ENCODE measurements around the gene TRPC1. TPM values are rescaled to one million over a fixed set of nuclear protein-coding genes. Genes with fewer than 3 reads are reported as not detected.
A peak's percentile ranks its signal among the peaks of the same experiment; 100 is the strongest.

TRPC1 gene
- total RNA-seq, 6 experiments from 2014 or later = 8.9 to 14.6 (median 11.1) TPM

GRCh38 chr3:142837526-142837925, 113.7 kb downstream of the TRPC1 start:
- DNase-seq = no peak
- Mint-ChIP-seq H3K27ac (no peak overlapping the region), H3K4me3 (no peak overlapping the region), H3K27me3 (ENCODE audit: insufficient read depth) (peaks cover 32% of the 10 kb centered on the region), H3K36me3 (ENCODE audit: low read depth) (no peaks in the 10 kb centered on the region), H3K4me1 (ENCODE audit: low read depth) (no peaks in the 10 kb centered on the region), H3K9me3 (peaks cover 4% of the 10 kb centered on the region; the same call in 1 of the 2 replicates)
- no peak for TF ChIP-seq CTCF (IDR thresholded peaks at IDR 0.05)

- Mint-ChIP-seq H3K27ac (no peak overlapping the region), H3K27me3 (ENCODE audit: insufficient read depth) (peaks cover 28% of the 10 kb centered on the region), H3K4me1 (ENCODE audit: low read depth) (peaks cover 8% of the 10 kb centered on the region; the same call in 1 of the 2 replicates), H3K36me3 (ENCODE audit: low read depth) (no peaks in the 10 kb centered on the region), H3K9me3 (peaks cover 4% of the 10 kb centered on the region; the same call in 1 of the 2 replicates), H3K4me3 (no peak overlapping the region)
- no peak for TF ChIP-seq CTCF (IDR thresholded peaks at IDR 0.05)
- DNase-seq = no peak
These were observed 116.0 kb downstream of the TRPC1 start for GRCh38 chr3:142839831-142840230.

GRCh38 chr3:142844339-142844977, 120.6 kb downstream of the TRPC1 start:
- Mint-ChIP-seq H3K4me1 (ENCODE audit: low read depth) (peaks cover 12% of the 10 kb centered on the region; the same call in 1 of the 2 replicates), H3K9me3 (no peaks in the 10 kb centered on the region), H3K27me3 (ENCODE audit: insufficient read depth) (peaks cover 10% of the 10 kb centered on the region), H3K27ac (no peak overlapping the region), H3K4me3 (no peak overlapping the region), H3K36me3 (ENCODE audit: low read depth) (no peaks in the 10 kb centered on the region)
- peak; percentile 42 for DNase-seq
- peak; percentile 78 for TF ChIP-seq CTCF (IDR thresholded peaks at IDR 0.05)

- no peak overlapping the region for H3K4me3 Mint-ChIP-seq
- peaks cover 12% of the 10 kb centered on the region; the same call in 1 of the 2 replicates for H3K4me1 Mint-ChIP-seq (ENCODE audit: low read depth)
- TF ChIP-seq CTCF (IDR thresholded peaks at IDR 0.05) = no peak
- no peak overlapping the region for H3K27ac Mint-ChIP-seq
- no peak for DNase-seq
- H3K27me3 Mint-ChIP-seq (ENCODE audit: insufficient read depth) = peaks cover 3% of the 10 kb centered on the region; the same call in 1 of the 2 replicates
- no peaks in the 10 kb centered on the region for H3K36me3 Mint-ChIP-seq (ENCODE audit: low read depth)
- H3K9me3 Mint-ChIP-seq = no peaks in the 10 kb centered on the region
These were observed 123.1 kb downstream of the TRPC1 start for GRCh38 chr3:142846779-142847577.

- Mint-ChIP-seq H3K36me3 (ENCODE audit: low read depth) (no peaks in the 10 kb centered on the region), H3K9me3 (no peaks in the 10 kb centered on the region), H3K27ac (no peak overlapping the region), H3K27me3 (ENCODE audit: insufficient read depth) (peaks cover 3% of the 10 kb centered on the region; the same call in 1 of the 2 replicates), H3K4me3 (no peak overlapping the region), H3K4me1 (ENCODE audit: low read depth) (peaks cover 23% of the 10 kb centered on the region)
- TF ChIP-seq CTCF (IDR thresholded peaks at IDR 0.05) = no peak
- DNase-seq = no peak
These were observed 125.3 kb downstream of the TRPC1 start for GRCh38 chr3:142849148-142849547.
